NCI-H748 (cell line): ENCODE results near the gene PHF19.
A peak's percentile ranks its signal among the peaks of the same experiment; 100 is the strongest.

ENCODE experiments used
- DNase-seq: peaks from one replicate; lab custom pipeline; 2025; ENCODE audit not compliant: unreplicated experiment; lab: John Stamatoyannopoulos, UW

PHF19 gene

DNA sequence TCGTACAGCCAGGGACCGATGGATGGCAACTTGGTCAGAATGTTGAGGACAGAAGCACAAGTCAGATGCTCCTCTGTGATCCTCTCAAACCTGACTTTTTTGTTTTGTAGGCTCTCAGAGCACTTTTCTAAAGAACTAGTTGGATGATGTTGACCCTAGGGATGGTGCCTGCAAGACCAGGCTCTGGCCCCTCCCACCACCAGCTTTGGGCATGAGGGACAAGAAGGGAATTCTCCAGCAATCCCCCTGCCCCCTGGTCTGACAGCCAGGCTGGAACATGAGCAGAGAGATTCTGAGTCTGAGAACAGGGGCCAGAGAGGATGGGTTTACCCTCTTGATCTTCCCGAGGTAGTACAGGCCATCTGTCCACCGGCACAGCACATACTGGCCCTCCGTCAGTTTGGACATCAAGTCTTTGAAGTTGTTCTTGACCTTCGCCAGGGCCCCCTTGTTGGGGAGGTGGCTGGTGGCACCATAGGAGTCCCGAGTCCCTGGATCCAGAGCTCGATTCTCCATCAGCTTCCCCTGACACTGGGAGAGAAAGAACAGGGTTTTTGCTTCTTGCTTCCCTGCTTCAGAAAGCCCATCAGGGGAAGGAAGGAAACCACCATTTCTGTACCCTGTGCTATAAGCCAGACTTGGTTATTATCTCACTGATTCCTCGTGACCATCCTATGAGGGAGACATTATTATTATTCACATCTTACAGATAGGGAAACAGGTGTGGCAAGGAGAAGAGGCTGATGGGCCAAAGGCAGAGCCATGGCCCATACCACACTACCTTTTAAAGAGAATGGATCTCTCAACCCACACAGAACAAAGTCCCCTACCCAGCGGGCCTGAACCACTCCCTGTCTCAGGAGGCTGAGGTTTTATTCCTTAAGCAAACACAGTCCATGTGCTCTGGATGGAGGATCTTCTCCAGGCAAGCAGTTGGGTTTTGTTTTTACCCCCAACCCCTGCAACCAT lies 2.5 kb downstream of the PHF19 start:
- no peak for DNase-seq

DNA sequence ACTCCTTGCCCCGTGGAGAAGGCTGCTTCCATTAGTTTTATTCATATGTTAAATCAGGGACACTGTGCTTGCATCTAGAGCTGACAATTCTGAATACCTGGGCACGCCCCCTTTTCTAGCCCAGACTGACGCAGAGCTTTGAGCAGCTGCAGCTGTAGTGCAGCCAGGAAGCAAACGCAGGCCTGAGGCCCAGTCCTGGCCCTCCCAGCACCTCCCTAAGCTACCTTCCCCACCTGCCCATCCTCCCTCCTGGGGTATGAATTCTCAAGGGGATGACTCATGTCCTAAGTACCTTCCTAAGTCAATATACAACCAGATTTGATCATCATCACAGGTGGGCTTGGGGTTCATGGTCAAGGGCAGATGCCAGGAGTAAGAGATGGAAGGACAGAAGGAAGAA lies 3.5 kb downstream of the PHF19 start:
- peak; percentile 11 for DNase-seq

DNA sequence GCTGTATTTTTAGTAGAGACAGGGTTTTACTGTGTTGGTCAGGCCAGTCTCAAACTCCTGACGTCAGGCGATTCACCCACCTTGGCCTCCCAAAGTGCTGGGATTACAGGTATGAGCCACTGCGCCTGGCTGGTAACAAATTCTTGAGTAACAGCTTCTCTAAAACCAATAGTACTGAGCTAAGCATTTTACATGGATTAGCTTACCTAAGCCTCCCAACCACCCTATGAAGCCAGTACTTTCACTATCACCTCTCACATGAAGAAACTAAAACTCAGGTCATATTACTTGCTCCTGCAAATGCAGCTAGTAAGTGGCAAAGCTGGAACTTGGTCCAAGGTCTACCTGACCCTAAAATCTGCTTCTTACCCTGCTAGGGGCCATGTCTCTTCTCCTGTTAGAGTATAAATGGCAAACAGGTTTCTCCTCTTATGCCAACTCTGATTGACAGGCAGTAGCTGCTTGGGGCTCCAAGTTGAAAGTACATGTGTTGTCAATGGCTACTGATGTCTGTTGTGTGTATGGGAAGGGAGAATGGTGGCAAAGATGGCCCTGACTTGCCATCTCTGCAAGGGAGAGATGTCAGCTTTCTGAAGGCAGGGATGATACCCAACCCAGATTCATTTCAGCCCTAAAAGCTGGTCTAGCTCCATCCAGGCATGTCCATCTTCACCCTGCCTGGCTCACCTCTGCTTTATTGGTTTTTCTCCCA lies 4.0 kb downstream of the PHF19 start:
- no peak for DNase-seq

DNA sequence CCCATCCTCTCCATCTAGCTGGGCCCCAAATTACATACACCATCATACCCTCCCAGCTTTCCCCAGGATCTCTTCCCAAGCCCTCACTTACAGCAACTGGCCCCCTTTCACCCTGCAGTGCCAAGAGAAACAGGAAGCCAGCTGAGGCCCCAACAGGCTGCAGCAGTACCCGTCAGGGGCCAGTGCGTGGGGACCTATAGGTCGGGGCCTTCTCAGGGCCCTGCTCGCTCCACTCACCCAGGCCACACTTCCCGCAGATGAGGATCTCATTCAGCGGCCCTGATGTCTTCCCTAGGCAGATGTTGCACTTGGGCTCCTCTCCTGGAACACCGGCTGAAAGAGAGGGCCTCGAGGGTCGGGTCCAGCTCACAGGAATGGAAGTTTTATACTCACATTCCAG lies 6.8 kb downstream of the PHF19 start:
- DNase-seq: no peak

DNA sequence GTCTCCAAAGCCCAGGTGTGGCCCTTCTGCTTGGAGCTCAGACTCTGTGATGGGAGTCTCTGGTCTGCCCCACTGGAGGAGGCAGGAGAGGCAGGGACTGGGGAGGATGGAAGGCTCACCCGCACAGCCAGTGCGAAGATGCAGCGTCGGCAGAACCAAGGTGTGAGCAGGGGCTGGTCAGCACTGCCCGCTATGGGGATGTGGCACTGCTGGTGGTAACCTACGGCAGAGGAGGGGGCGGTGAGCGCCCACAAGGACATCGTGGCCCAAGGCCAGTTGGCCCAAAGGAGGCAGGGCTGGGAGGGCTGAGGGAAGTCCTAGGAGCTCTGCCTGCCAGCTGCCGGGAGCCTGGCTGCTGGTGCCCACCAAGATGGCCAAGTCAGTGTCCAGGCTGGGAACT lies 7.3 kb downstream of the PHF19 start:
- DNase-seq: no peak

DNA sequence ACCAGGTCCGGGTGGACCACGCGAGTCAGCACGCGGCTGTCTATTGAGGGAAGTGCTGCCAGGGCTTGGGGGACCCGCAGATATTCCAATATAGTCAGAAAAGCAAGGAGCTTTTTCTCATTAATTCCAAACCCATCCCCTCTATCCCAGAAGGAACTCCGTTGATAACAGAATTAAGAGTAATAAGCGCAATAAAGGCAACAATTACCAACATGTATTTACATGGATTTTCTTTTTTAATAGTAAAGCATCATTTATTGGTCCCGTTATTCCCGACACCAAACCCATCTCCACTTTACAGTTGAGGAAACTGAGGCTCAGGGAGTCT lies 7.7 kb downstream of the PHF19 start:
- no peak for DNase-seq

DNA sequence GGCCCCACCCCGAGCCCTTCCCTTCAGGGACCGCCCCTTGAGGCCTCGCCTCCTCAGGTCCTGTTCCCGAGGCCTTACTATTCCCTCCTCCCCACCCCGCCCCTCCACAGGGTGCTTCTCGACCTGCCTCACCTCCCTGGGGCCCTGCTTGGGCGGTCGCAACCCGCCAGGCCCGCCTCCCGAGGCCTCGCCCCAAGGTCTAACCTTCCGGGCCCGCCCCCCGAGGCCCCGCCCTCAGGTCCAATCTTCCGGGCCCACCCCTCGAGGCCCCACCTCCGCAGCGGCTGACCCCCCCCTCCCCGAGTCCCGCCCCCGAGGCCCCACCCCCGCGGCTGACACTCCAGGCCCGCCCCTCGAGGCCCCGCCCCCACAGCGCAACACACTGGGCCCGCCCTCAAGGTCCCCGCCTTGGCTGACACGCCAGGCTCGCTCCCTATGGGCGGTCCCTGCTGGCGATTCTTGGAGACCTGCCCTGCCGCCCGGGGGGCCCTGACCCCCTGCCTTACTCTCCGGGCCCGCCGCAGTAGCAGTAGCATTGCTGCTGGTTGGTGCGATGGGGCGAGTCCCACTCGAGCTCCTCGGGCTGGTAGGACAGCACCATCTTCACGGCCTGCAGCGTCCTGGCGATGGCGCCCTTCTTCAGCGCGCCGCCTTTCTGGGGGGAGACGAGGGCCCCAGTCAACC lies 8.2 kb downstream of the PHF19 start:
- DNase-seq: peak; percentile 14

DNA sequence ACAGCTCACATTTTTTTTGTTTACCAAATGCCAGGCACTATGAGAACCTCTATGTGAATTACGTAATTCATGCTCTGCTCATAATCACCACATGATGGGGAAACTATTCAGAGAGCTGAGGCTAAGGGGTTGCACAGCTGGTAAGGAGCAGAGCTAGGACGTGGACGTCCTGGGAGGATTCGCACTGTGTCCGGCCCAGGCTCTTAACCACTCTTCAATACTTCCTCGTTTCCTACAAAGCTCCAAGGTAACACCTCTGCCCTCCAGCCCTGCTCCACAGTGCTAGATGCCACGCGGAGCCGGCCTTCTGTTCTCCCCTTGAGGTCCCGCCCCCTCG lies 8.7 kb downstream of the PHF19 start:
- no peak for DNase-seq

DNA sequence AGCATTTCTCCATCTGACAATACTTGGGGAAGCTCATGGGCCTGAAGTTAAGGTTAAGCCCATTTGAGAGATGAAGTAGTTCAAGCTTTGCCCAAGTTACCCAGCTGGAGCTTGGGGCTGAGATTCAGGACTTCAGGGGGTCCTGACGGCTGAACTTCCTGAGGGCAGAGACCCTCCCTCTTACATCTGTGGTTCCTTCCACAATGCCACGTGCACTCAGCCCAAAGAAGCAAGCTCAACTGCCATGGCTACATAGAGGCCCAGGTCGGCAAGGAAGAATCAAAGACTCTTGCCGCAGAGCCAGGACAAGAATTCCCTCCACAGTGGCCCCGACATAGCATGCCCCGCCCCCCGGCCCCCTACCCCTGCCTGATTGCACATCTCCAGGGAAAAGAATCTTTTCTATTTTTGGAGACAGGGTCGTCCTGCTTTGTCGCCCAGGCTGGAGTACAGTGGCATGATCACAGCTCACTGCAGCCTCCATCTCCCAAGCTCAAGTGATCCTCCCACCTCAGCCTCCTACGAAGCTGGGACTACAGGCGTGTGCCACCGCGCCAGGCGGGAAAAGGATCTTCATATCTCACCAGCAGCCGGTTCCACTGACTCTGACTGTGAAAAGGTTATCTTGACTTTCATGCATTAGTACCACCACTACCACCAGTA lies 9.2 kb downstream of the PHF19 start:
- no peak for DNase-seq

DNA sequence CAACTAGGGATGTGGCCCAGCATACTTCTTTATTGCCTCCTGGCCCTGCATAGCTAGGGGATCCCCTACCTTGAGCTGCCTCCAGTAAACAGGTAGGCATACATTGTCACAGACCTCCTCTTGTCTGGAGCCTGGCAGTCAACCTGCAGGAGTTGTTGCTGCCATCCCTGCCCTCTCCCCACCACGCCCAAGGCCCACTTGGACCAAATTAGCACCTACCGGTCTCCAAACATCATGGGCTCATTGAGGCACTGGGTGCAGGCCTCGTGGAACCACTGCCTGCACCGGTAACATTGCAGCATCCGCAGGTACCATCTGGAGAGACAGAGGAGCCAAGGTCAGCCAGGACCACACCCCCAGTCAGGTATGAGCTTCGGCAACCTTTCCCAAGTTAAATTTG lies 10.3 kb downstream of the PHF19 start:
- no peak for DNase-seq

DNA sequence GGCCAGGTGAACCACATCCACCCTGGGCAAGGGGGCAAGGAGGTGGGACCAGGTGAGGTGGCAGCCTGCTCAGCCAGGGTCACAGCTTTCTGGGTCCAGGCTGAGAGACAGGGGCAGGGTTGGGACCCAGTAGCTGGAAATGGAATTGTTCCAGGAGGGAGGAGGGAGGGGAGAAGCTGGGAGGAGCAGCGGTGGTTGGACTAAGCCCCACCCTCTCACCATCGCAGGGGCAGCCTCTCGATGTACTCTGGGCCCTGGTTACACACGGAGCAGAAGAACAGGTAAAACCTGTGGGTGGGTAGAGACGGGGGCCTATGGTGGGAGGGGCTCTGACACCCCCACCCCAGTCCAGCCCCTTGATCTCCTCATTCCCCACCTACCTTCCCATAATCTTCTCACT lies 11.2 kb downstream of the PHF19 start:
- DNase-seq: no peak

DNA sequence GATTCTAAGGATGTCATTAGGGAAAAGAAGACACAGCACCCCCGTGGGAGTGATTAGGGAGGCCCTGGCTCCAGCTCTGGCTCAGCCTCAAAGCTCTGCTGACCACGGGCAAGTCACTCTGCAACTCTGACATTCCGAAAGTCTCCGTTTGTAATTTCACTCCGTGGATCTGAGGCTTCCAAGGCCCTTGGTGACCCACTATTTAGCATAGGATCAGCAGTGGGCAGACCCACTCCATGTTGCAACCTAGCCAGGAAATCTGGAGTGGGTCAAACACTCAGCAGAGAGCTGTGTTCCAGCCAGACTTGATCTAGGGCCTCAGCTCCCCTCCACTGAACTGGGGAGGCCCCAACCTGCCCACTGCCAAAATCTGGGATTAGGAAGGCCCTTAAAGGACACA lies 11.8 kb downstream of the PHF19 start:
- no peak for DNase-seq

DNA sequence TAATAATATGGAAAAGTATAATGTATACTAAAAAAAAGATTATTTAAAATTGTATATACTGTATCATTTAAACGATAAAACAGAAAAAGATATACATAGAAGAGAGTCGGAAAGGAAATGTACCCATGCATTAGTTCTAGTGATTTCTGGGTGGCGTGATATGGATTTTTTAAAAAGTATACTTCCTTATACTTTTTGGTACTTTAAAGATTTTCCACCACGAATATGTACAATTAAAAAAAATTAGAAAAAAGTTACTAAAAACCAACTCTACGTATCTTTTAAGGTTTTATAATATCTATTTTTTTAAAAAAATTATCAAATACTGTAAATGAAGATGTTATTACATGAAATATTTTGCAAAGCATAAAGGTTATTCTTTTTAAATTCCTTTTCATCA lies 12.3 kb downstream of the PHF19 start:
- DNase-seq: no peak

DNA sequence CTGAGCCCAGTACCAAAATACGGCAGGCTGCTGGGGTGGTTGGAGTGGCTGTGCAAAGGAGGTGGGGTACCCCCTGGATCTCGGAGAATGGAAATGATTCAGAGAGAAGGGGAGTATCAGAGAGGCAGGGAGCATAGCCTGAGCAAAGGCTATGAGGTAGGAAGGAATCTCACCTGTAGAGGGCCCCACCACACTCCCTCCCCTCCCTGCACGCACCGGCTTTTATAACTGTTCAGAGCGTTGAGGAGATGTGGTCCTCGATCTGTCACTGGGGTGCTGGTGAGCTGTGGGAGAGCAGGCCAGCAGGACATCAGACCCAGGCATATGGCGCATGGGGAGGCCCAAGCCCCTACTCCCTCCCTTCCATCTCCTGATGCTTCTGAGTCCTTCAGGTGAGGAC lies 13.2 kb downstream of the PHF19 start:
- DNase-seq: no peak

DNA sequence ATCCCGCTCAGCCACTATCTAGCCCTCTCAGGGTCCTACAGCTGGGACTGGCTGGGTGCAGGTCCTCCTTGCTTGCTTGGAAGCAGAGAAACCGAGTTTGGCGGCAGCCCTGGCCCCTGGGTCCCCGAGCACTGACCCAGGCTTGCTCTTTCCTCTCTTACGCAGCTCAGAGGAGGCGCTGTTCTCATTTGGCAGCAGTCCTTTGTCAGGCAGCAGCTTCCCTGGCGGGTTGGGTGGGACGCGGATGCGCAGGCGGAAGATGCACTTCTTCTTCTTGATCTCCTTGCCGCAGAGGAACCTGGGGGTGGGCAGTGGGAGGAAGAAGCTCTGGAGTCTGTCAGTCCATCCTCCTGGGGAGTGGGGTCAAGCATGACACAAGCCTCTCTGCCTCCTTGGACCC lies 14.5 kb downstream of the PHF19 start:
- DNase-seq: no peak

DNA sequence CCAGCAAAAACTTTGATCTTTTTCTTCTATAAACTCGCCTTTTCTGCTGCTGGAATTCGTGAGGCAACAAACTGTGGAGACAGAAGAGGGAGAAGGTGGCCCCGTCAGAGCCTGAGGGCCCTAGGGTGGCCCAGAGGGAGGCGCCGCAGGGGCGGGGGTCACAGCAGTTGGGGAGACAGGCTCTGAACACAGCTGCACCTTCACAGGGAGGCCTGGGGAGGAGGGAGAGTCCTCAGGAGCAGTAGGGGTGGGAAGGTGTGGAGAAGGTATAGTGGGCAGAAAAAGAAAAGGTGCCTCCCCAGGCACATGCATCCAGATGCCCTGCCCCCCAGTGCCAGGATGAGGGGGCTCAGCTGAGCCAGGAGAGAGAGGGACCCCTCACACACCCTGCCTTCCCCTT lies 15.1 kb downstream of the PHF19 start:
- no peak for DNase-seq

DNA sequence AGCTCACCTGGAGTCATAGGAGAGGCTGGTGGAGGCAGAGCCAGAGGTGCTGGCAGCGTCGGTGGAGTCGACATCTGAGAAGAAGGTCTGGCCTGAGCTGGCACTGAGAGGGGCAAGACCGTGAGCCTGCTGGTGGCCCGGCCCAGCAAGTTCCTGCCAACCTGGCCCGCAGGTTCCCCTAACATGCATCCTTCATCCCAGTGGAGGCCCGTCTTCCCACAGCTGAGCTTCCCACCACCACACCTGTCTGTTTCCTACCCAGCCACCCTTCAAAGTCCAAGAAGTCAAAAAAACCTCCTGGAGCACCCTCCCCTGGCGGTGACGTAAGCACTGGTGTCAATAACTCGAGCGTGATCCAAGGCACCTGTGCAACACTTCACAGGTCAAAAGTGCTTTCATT lies 16.9 kb downstream of the PHF19 start:
- no peak for DNase-seq

DNA sequence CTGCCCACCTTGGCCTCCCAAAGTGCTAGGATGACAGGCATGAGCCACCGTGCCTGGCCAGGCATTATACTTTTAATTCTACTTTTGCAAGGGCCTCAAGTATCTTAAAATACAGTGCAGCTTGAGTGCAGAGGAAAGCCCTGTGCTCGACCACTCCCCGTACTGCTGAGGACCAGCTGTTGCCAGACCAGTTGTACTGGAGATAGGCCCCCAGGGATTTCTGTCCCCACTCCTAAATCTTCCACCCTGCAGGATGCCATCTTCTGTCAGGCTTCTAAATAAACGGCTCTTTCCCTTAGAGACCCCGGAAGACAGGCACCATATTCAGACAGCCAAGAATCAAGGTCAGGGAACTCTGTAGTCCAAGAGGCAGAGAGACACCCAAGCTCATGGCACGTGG lies 17.6 kb downstream of the PHF19 start:
- DNase-seq: no peak

DNA sequence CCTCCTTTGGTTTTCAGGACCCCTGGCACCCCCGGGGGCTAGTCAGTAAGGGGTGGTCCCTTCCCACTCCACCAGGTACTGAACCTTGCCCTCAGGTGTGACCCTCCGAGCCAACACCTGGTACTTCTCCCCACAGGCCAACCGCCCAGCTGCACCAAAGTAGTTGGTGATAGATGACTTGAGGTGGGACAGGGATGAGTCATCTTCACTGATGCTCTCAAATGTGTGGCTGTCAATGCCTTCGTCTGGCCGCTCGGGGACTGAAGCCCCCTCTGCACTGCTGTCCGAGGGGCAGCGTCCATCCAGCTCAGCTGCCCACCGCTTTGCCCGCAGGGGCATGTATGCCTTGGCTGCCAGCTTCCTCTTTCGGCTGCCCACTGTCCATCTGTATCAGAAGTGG lies 19.1 kb downstream of the PHF19 start:
- no peak for DNase-seq

DNA sequence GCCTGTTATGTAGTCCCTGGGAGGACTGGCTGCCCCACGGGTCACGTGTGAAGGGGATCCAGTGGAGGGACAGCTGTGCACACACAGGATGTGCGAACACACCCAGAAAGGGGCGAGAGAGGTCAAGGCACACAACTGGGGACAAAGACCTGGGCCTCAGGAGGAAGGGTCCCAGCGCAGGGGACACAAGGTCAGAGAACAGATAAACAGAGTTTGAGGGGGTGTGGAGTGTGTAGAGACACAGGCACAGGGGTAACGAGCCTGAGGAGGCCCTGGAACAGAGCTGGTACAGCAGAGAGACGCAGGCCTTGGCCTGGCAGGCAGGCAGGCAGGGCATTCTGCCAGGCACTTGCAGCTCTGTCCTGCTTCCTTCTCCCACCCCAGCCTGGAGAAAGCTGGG lies 19.5 kb downstream of the PHF19 start:
- peak; percentile 55 for DNase-seq

DNA sequence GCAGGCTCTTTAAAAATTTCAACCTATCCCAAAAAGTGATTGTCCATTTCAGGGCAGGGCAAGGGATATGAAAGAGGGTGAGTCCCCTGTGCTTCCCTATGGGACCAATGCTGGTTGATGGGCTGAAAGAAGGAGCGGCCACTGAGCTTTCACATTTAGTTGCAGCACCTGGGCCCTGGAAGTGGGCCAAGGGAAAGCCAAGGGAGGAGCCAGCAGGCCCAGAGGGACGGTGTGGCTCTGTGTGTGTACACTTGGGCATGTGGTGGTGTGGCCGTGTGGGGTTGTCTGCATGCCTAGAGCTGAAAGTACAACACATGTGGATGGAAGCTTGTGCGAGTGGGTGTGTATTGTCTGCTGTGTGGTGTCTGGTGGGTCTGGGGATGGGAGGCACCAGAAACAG lies 20.3 kb downstream of the PHF19 start:
- DNase-seq: peak; percentile 28
